Common myeloid progenitor, CD34-positive (primary cell): ENCODE data around the gene PPHLN1.
A peak's percentile ranks its signal among the peaks of the same experiment; 100 is the strongest.

Experiments
- CTCF ChIA-PET: fragments of 350-600 bp; sonication (Branson Sonifier 250); formaldehyde crosslinking; loops from one replicate; lab custom pipeline; 2021; ENCODE audit warnings: antibody characterized with exemption; lab: Charles Lee
- POLR2A ChIA-PET: fragments of 350-600 bp; sonication (Branson Sonifier 250); formaldehyde crosslinking; loops from one replicate; lab custom pipeline; 2021; ENCODE audit warnings: antibody characterized with exemption; lab: Charles Lee
- DNase-seq, 3 donors: peaks; one replicate each; pipeline versions ENCODE4 v3.0.0 to v3.0.0-alpha.2; 2013
- H3K27ac ChIP-seq, 2 experiments: 1 replicate in 1 of 2; 2 replicates in 1 of 2; pipeline ENCODE4 v1.7.0; 2013; ENCODE audit warnings: inconsistent platforms in 2 of 2, low read length in 2 of 2, mild to moderate bottlenecking in 2 of 2, low read depth in 1 of 2, moderate library complexity in 1 of 2; ENCODE audit not compliant: severe bottlenecking in 2 of 2, insufficient read depth in 1 of 2, poor library complexity in 1 of 2
- H3K27me3 ChIP-seq, 5 experiments: replicated peaks in 2 of 5; 1 replicate in 3 of 5; 2 replicates in 2 of 5; pipeline versions ENCODE4 v1.6.1 to v1.7.0; 2013; ENCODE audit warnings: low read length in 4 of 5, mild to moderate bottlenecking in 2 of 5, moderate library complexity in 2 of 5, inconsistent platforms in 1 of 5; ENCODE audit not compliant: insufficient read depth in 5 of 5, control insufficient read depth in 4 of 5
- H3K36me3 ChIP-seq, 4 experiments: 1 replicate in 2 of 4; 2 replicates in 2 of 4; pipeline versions ENCODE4 v1.6.1 to v1.7.0; 2013; ENCODE audit warnings: low read length in 3 of 4, control low read depth in 1 of 4, mild to moderate bottlenecking in 1 of 4; ENCODE audit not compliant: control insufficient read depth in 4 of 4, insufficient read depth in 4 of 4
- H3K4me1 ChIP-seq, 4 experiments: 1 replicate in 3 of 4; 2 replicates in 1 of 4; pipeline versions ENCODE4 v1.6.1 to v1.7.1; 2013; ENCODE audit warnings: low read length in 3 of 4, mild to moderate bottlenecking in 3 of 4, control low read depth in 1 of 4, inconsistent platforms in 1 of 4, moderate library complexity in 1 of 4; ENCODE audit not compliant: control insufficient read depth in 4 of 4, insufficient read depth in 4 of 4; ENCODE audit errors: control extremely low read depth in 1 of 4
- H3K4me3 ChIP-seq, 7 experiments: 1 replicate in 4 of 7; 2 replicates in 3 of 7; pipeline versions ENCODE4 v1.5.1 to v1.7.0; 2013; ENCODE audit warnings: mild to moderate bottlenecking in 7 of 7, low read length in 6 of 7, moderate library complexity in 6 of 7, inconsistent platforms in 2 of 7, low read depth in 2 of 7, control low read depth in 1 of 7; ENCODE audit not compliant: insufficient read depth in 4 of 7, control insufficient read depth in 1 of 7; ENCODE audit errors: extremely low read depth in 1 of 7
- H3K9me3 ChIP-seq, 5 experiments: 1 replicate in 4 of 5; 2 replicates in 1 of 5; pipeline versions ENCODE4 v1.6.1 to v1.7.1; 2013; ENCODE audit warnings: low read length in 4 of 5, mild to moderate bottlenecking in 2 of 5, inconsistent platforms in 1 of 5, low read depth in 1 of 5, moderate library complexity in 1 of 5; ENCODE audit not compliant: control insufficient read depth in 4 of 5, insufficient read depth in 2 of 5; ENCODE audit errors: control extremely low read depth in 1 of 5
- WGBS: methylation state at CpG from one replicate; pipeline ENCODE4 v1.1.5; 2013; ENCODE audit not compliant: insufficient coverage; 5-methylcytosine and 5-hydroxymethylcytosine counted together

PPHLN1 gene

GRCh38 chr12:42459336-42459847, 133.4 kb downstream of the PPHLN1 start:
- CTCF ChIA-PET = interaction anchor here (0.8 to 1.5 kb wide), 2 partner anchors 9 to 26 kb away, joined by 3 to 4 read pairs; no protein-coding TSS in a partner anchor
- Histone ChIP-seq H3K27me3 (no peaks in the 10 kb centered on the region), H3K27ac (no peak overlapping the region), H3K4me1 (peaks cover 0 to 6% (median 0%) of the 10 kb centered on the region in 4 experiments), H3K36me3 (peaks cover 1 to 7% (median 4%) of the 10 kb centered on the region in 4 experiments), H3K4me3 (no peak overlapping the region), H3K9me3 (no peaks in the 10 kb centered on the region)
- no peak for DNase-seq
- POLR2A ChIA-PET = no interaction called here
- 94% methylated on average over 11 of the region's 12 CpGs for WGBS

GRCh38 chr12:42462486-42462885, 136.5 kb downstream of the PPHLN1 start:
- Histone ChIP-seq H3K36me3 (peaks cover 8 to 21% (median 12%) of the 10 kb centered on the region in 4 experiments), H3K9me3 (no peaks in the 10 kb centered on the region), H3K4me1 (peaks cover 0 to 6% (median under 1%) of the 10 kb centered on the region in 4 experiments), H3K4me3 (no peak overlapping the region), H3K27me3 (no peaks in the 10 kb centered on the region), H3K27ac (peak overlapping the region in 1 of 2 experiments; percentile 11)
- CTCF ChIA-PET = no interaction called here
- POLR2A ChIA-PET = interaction anchor here (0.5 kb wide), 1 partner anchor 47 kb away, joined by 3 read pairs; no protein-coding TSS in a partner anchor
- DNase-seq = no peak
- WGBS = 17% methylated on average over 3 of the region's 3 CpGs

GRCh38 chr12:42463671-42464070, 137.7 kb downstream of the PPHLN1 start:
- Histone ChIP-seq H3K36me3 (peaks cover 8 to 21% (median 12%) of the 10 kb centered on the region in 4 experiments), H3K4me1 (peaks cover 9 to 16% (median 11%) of the 10 kb centered on the region in 4 experiments), H3K27ac (no peak overlapping the region), H3K27me3 (no peaks in the 10 kb centered on the region), H3K9me3 (no peaks in the 10 kb centered on the region), H3K4me3 (no peak overlapping the region)
- POLR2A ChIA-PET = no interaction called here
- WGBS = 100% methylated on average over 1 of the region's 4 CpGs
- CTCF ChIA-PET = interaction anchor here (1.0 to 1.4 kb wide), 2 partner anchors 15 to 19 kb away, joined by 3 to 4 read pairs; no protein-coding TSS in a partner anchor
- DNase-seq = no peak

- DNase-seq = peak; percentile 14 to 75 (median 60)
- Histone ChIP-seq H3K4me1 (peaks cover 20 to 30% (median 26%) of the 10 kb centered on the region in 4 experiments), H3K9me3 (no peaks in the 10 kb centered on the region), H3K27ac (no peak overlapping the region), H3K36me3 (peaks cover 5 to 16% (median 10%) of the 10 kb centered on the region in 4 experiments), H3K27me3 (no peaks in the 10 kb centered on the region), H3K4me3 (peak overlapping the region in 6 of 7 experiments; percentile 52 to 82 (median 65))
- 0% methylated on average over 2 of the region's 9 CpGs for WGBS
- ChIA-PET POLR2A (no interaction called here), CTCF (interaction anchor here (0.8 to 3.5 kb wide), 6 partner anchors 9 to 79 kb away, joined by 3 to 19 read pairs (median 3); no protein-coding TSS in a partner anchor)
Measured at GRCh38 chr12:42468341-42468821, 142.4 kb downstream of the PPHLN1 start.

- peak overlapping the region in 6 of 7 experiments; percentile 52 to 82 (median 65) for H3K4me3 ChIP-seq
- peak; percentile 13 to 60 (median 45) for DNase-seq
- CTCF ChIA-PET = interaction anchor here (1.2 to 3.5 kb wide), 5 partner anchors 9 to 78 kb away, joined by 3 to 19 read pairs (median 3); no protein-coding TSS in a partner anchor
- no peaks in the 10 kb centered on the region for H3K9me3 ChIP-seq
- H3K36me3 ChIP-seq = peaks cover 5 to 16% (median 10%) of the 10 kb centered on the region in 4 experiments
- POLR2A ChIA-PET = no interaction called here
- no peak overlapping the region for H3K27ac ChIP-seq
- H3K27me3 ChIP-seq = no peaks in the 10 kb centered on the region
- peaks cover 20 to 30% (median 26%) of the 10 kb centered on the region in 4 experiments for H3K4me1 ChIP-seq
- WGBS = 0% methylated on average over 3 of the region's 3 CpGs
Measured at GRCh38 chr12:42468921-42469320, 143.0 kb downstream of the PPHLN1 start.

- 27% methylated on average over 3 of the region's 7 CpGs for WGBS
- peaks cover 5 to 12% (median 8%) of the 10 kb centered on the region in 4 experiments for H3K36me3 ChIP-seq
- peak overlapping the region; percentile 26 to 82 (median 61) for H3K4me3 ChIP-seq
Measured at GRCh38 chr12:42469355-42470175, 143.6 kb downstream of the PPHLN1 start.

More at GRCh38 chr12:42469355-42470175, 143.6 kb downstream of the PPHLN1 start:
- ChIA-PET POLR2A (no interaction called here), CTCF (interaction anchor here (0.8 to 3.5 kb wide), 7 partner anchors 10 to 142 kb away, joined by 3 to 19 read pairs (median 3); no protein-coding TSS in a partner anchor)
- no peaks in the 10 kb centered on the region for H3K27me3 ChIP-seq
- H3K27ac ChIP-seq = no peak overlapping the region
- peak; percentile 47 to 86 (median 79) for DNase-seq
- H3K4me1 ChIP-seq = peaks cover 20 to 30% (median 26%) of the 10 kb centered on the region in 4 experiments
- H3K9me3 ChIP-seq = no peaks in the 10 kb centered on the region
